Left renal pelvis (tissue), 4 donors: ENCODE data around the gene MACROD2. TPM values are rescaled to one million over a fixed set of nuclear protein-coding genes. Genes with fewer than 3 reads are reported as not detected.
A peak's percentile ranks its signal among the peaks of the same experiment; 100 is the strongest.
"Not testable (repeated sequence)": the region's sequence is repeated elsewhere in the genome, so short reads cannot be mapped to it uniquely, and the experiment has no call there.

Source experiments
- DNase-seq, 4 donors: peaks; one replicate each; pipeline ENCODE4 v3.0.0-alpha.2; 2013; ENCODE audit warnings: low read depth in 4 of 4, low spot score in 3 of 4
- polyA plus RNA-seq, 4 donors: library from polyadenylated mRNA; unstranded; fragments of 120-200 nt; gene quantifications; one replicate each; pipeline ENCODE4 v1.2.1, GENCODE V29; 2013; ENCODE audit not compliant: insufficient read length in 4 of 4

Gene MACROD2
- polyA plus RNA-seq, 4 donors: 7.0 to 17.8 (median 12.7) TPM

DNA sequence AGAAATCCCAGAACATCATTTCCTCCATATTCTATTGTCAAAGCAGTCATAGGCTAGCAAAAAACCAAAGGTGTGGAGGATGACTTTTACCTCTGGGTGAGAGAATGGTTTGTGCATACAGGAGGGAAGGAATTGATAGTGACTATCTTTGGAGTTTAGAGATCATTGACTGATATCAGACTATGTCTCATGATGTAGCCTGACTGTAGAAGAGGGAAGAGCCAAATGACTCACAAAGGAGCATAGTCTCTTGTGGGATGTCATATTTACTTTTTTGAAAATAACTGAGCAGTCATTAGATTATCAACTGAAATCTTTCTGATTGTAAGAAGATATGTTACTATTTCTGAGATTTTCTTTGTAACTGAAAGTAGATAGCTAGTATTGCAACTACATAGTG is 183.6 kb downstream of the MACROD2 start:
- DNase-seq: no peak

DNA sequence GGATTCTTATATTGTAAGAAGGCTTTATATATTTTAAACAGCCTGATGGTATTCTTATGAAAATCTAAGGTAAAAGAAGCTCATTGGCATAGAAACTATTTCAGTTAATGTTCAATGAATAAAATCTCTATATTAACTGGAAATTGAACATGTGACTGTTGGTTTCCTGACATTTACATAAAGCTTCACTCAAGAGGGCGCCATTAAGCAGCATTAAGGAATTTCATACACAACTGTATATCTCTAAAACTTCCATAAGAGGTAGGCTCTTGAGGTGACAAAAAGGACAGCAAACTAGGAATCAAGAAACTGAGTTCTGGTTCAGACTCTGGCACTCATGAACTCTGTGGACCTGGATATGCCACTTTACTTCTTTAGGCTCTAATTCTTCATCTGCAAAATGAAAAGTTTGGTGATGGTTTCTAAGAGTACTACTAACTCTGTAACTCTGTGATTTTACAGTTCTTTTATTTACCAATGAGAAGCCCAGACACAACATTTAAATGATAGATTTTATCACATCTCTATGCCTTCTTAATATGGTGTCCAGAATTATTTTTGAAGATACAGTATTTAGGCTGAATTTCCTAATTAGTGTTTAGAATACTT is 194.6 kb downstream of the MACROD2 start:
- DNase-seq: peak; percentile 8 to 20 (median 13)

DNA sequence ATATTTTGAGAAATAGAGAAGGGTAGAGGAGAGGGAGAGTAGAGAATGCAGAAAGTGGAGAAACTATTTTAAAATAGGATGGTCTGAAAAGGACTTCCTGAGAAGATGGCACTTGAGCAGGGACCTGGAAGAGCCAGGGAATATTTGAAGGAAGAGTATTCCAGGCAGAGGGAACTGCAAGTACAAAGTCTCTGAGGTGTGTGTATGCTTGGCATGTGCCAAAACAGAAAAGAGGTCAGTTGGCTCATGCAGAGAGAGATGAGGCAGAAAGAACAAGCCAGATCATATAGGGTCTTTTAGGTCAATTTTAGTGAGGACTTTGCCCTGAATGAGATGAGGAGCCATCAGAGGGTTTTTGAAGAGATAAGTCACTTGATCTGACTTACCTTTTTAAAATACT is 196.2 kb downstream of the MACROD2 start:
- no peak for DNase-seq

DNA sequence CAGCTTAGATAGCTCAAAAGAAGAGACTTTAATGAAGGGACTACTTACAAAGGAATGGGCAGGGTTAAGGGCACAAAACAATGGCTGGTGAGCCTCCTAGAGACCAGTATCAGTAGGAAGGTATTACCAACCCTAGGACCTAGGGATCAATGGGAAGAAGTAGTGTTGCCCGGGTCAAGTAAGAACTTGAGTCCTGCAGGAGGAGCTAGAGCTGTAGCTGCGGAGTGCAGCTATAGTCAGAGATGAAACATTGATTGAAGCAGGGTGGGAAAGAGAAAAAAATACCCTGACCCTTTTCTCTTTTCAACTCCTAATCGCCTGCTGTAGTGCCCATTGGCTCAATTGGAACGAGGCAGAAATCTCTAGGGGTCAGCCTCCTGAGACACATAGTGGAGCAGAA is 198.1 kb downstream of the MACROD2 start:
- DNase-seq: no peak

DNA sequence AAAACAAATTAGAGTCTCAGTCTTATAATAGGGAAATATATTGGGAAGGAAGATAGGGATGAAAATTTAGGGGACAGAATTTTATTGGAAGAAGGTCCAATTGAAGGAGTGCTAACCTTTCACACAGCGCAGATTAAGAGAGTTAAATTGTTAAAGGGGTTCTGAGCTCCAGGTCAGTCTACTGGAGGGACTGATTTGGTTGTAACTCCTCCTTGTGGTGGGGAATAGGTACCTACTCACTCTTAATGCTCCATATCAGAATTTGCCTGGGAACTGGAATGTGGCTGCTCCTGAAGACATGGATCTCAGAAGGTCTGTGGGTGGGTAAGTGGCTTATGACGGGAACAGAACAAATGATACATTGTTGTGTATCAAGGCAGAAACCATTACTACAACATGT is 198.6 kb downstream of the MACROD2 start:
- DNase-seq: no peak

DNA sequence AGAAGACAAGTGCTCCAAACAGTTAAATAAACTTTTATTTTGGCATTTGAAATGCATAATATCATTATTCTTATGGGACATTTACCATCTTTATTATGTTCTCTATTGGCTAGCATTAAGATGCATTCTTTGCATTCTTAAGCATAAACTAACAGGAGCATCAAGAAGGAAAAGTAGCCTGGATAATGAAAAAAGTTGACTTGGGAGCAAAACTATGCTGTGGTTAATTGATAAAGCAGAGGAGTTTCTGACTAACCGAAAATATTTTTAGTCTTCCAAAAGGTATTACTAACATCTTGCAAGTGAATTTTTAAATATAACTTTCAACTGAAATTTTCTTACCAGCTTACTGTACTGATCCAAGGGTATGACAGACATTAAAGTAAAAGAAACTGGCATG is 201.8 kb downstream of the MACROD2 start:
- DNase-seq: no peak

DNA sequence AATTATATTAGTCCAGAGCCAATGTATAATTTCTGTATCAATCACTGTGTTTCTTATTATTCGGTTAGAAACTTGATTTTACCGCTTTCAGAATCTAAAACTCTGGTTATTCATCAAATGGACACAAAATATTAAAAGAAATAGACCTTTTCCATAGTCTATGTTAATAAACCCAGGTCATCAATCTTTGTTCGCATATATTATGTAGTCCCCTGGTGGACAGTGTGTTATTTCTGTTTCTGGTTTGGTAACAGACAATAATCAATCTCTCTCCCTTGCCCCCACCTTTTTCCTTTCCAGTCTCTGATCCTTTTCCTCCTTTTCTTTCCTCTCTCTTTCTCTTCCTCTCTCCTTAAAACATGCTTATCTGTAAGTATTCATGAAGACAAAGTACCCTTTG is 203.1 kb downstream of the MACROD2 start:
- no peak for DNase-seq

DNA sequence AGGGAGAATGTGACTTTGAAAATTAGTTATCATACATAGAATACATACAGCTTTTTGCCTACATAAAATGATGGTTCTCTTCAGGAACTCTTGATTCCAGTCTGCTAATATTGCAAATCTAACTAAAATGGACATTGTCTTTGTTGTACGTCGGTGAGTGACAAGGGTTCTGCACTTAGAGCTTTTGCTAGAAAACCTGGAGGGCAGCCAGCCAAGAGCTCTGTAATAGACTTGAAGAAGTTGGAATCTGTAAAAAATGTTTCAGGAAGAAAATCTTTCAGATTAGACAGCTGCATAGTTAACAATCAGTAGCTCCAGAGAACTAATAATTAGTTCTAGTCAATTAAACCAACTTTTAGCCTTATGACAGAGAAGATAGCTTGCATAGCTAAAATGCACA is 203.8 kb downstream of the MACROD2 start:
- DNase-seq: no peak

DNA sequence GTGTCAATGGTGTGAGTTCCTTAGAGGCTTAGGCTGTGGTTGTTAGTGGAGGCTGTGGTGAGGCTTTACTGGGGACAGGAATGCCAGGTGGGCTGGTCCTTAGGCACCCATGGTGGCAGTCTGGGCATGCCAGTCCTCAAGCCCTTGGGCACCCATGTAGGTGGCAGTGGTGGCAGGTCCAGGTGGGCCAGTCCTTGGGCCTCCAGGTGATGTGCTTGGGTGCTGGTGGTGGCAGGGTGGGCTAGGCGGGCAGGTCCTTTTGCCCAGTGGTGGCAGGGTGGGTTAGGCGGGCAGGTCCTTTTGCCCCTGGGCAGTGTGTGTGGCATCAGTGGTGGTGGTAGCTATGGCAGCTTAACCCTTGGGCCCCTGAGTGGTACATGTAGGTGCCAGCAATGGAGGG is 208.3 kb downstream of the MACROD2 start:
- DNase-seq: no peak

DNA sequence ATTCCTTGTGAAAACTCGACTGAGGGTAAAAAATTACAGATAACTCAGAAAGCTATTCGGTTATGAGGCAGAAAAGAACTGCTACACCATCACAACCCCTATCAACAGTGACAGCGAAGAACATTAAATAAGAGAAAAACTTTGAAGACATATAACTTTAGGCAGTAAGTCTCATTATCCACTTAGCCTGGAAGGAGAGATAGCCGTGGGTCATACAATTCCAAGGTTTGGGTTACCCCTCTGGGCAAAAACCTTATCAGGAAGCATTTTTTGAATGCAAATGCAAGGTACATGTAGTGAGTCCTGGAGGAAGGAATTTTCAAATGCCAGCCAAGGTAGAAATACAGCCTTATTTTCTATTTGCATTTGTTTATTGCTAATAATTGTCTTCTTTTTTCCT is 212.3 kb downstream of the MACROD2 start:
- DNase-seq: no peak

DNA sequence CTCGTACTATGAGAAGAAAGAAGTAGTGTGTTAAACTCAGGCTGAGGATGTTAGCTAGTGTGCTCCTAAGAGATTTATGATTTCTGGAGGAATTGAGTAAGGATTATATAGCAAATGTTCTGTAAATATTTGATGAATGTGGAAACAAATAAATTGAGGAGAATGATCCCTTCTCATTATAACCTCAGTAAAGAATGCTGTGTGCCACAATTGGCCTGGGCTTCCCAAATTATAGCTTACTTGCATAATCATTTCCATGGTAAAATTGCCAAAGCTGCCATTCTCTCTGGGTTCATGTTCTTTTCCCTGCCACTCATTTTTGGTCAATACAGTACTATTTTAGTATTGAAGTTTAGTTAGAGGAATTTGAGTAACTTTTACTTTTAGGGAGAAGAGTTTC is 213.6 kb downstream of the MACROD2 start:
- DNase-seq: no peak

DNA sequence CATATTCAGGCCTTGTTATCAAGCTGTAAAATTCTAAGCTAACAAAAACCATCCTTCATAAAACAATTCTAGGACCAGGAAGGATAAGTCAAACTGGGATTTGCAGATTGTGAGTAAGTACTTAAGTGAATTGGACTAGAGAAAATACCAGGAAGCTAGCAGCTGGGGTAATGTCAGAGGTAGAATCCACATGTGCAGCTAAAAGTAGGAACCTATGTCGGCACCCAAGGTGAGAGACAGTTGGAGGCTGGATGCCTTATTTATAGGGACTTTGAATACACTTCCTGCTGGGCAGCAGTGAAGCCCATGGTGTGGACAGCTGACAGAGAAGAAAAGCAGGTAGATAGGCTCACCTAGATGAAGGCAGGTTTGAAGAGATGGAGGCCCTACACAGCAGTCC is 214.8 kb downstream of the MACROD2 start:
- no peak for DNase-seq

DNA sequence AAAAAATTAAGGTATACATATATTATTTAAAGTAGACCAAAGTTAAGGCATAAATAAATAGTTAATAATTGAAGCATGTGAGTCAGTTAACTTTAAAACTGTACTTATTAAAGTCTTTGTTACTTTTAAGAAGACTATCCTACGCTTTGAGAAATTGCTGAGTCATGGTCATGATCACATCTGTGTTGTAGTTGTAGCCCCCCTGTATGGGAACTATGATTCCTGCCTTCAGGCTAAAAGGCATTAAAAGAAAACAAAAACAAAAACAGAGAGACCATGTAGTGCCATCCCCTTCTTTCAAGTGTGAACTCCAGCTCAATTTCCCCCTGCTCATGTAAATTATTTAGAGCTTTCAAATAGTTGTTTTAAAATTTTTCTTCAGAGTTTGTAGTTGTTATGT is 218.7 kb downstream of the MACROD2 start:
- DNase-seq: no peak

DNA sequence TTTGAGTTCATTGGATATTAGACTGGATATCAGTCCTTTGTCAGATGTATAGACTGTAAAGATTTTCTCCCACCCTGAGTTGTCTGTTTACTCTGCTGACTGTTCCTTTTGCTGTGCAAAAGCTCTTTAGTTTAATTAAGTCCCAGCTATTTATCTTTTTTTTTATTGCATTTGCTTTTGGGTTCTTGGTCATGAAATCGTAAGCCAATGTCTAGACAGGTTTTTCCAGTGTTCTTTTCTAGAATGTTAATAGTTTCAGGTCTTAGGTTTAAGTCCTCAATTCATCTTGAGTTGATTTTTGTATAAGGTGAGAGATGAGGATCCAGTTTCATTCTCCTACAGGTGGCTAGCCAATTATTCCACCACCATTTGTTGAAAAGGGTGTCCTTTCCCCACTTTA is 220.6 kb downstream of the MACROD2 start:
- DNase-seq: not testable (repeated sequence)

DNA sequence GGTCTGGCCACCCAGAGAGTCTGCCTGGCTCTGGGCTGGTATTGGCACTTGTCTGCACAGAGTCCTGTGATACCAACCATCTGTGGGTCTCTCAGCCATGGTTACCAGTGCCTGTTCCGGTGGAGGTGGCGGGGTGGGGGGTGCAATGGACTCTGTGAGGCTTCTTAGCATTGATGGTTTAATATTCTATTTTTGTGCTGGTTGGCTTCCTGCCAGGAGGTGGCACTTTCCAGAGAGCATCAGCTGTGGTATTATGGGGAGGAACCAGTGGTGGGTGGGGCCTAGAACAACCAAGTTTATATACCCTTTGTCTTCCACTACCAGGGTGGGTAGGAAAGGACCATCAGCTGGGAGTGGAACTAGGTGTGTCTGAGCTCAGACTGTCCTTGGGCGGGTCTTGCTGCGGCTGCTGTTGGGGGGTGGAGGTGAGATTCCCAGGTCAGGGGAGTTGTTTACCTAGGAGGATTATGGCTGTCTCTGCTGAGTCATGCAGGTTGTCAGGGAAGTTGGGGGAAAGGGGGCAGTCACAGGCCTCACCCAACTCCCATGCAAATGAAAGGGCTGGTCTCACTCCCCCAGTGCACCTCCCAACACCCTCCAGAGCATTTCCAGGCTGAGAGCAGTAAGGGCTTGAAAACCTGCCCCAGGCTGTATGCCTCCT is 224.6 kb downstream of the MACROD2 start:
- no peak for DNase-seq

DNA sequence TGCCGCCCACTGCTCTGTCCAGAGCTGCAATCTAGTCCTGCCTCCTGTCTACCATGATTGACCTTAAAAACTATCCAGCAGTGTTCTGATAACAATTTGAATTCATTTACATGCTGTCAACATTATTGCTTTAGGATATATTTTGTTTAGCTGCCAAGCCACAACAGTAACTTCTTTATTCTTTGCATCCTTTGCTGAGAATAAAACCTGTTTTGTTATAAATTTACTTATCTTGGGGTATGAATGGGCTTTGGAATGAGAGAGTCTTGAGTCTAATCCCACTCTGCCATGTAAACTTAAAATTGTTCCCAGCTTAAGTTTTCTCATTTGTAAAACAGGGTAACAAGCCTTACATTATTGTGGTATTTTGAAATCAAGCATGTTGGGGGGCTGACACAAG is 225.7 kb downstream of the MACROD2 start:
- DNase-seq: no peak

DNA sequence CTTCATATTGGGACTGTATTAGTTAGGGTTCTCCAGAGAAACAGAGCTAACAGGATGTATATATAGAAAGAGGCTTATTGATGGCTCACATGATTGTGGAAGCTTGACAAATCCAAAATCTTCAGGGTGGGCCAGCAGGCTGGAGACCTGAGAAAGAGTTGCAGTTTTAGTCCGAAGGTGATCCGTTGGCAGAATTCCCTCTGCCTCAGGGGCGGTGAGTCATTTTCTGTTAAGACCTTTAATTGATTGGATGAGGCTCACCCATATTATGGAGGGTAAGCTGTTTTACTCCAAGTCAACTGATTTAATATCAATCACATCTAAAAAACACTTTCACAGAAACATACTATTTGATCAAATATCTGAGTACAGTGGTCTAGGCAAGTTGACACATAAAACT is 228.5 kb downstream of the MACROD2 start:
- no peak for DNase-seq

DNA sequence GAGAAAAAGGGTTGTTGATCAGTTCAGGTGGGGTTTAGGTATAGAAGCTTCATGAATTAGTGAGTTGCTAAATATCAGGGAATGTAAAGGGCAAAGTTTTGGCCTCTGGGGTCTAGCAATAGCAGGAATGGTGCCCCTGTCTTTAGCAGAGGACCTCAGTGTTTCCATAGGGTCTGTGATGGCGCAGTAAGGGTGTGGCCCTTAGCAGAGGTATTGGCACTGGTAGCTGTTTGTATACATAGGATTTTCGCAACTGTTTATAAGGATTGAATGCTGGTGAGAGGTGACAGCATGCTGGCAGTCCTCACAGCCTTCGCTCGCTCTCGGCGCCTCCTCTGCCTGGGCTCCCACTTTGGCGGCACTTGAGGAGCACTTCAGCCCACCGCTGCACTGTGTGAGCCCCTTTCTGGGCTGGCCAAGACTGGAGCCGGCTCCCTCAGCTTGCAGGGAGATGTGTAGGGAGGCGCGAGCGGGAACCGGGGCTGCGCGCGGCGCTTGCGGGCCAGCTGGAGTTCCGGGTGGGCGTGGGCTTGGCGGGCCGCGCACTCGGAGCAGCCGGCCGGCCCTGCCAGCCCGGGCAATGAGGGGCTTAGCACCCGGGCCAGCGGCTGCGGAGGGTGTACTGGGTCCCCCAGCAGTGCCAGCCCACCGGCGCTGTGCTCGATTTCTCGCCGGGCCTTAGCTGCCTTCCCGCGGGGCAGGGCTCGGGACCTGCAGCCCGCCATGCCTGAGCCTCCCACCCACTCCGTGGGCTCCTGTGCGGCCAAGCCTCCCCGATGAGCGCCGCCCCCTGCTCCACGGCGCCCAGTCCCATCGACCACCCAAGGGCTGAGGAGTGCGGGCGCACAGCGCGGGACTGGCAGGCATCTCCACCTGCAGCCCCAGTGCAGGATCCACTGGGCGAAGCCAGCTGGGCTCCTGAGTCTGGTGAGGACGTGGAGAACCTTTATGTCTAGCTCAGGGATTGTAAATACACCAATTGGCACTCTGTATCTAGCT is 231.0 kb downstream of the MACROD2 start:
- not testable (repeated sequence) for DNase-seq

DNA sequence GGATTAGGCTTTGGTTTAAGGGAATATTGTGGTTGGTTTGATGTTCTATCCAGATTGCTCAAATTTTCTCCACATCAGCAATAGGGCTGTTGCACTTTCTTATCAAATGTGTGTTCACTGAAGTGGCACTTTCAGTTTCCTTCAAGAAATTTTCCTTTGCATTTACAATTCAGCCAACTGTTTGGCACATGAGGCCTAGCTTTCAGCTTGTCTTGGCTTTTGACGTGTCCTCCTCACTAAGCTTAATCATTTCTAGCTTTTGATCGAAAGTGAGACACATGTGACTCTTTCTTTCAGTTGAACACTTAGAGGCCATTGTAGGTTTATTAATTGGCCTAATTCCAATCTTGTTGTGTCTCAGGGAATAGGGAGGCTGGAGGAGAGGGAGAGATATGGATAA is 237.3 kb downstream of the MACROD2 start:
- DNase-seq: no peak

DNA sequence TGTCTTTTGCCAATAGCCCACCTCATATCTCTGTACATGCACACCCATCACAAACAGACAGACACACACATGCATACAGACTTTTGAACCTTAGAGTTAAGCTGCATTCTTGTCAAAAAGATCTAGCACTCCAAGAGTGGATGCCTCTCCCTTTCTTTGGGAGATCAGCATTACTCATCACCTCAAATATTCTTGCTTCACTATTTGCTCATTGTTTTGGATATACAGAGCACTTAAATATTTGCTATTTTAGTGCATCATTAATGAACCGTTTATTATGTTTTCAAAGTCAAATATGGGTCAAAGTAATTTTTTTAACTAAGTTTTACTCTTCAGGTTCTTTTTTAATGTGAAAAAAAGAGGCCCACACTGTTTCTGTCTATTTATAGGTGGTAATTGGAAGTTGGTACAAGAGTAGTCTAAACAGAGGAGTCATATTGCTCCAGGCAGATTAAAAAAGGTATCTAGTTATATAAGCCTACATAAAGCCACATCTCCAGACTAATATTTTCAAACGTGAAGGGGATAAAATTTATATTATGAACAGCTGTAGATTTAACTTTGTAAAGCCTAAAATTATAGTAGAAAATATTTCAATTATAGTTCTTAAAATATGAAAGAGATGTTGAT is 239.5 kb downstream of the MACROD2 start:
- DNase-seq: no peak

DNA sequence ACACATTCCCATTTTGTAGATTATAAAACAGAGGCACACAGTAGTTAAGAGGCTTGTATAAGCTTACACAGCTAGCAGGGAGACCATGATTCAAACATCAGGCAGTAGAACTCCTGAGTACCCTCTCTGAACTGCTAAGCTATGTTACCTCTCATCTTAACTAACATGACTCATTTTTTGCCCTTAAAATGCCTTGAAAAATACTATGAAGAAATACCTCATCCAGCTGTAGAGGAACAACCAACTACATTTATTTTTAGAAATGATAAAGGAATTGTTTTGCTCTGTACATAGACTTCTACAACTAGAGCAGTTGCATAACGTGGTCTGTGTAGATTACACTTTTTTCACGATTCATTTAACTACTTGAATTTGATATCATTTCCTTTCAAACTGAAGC is 240.0 kb downstream of the MACROD2 start:
- DNase-seq: no peak
